GM18498 (cell line): ENCODE measurements around the gene TCF21.
"Not testable (repeated sequence)": the region's sequence is repeated elsewhere in the genome, so short reads cannot be mapped to it uniquely, and the experiment has no call there.

ENCODE experiments used
- ATAC-seq: cut with Tn5 transposase; IDR thresholded peaks from one replicate; pipeline ENCODE4 v1.9.1; 2021; ENCODE audit warnings: mild to moderate bottlenecking, moderate library complexity; ENCODE audit not compliant: unreplicated experiment

The TCF21 gene

DNA sequence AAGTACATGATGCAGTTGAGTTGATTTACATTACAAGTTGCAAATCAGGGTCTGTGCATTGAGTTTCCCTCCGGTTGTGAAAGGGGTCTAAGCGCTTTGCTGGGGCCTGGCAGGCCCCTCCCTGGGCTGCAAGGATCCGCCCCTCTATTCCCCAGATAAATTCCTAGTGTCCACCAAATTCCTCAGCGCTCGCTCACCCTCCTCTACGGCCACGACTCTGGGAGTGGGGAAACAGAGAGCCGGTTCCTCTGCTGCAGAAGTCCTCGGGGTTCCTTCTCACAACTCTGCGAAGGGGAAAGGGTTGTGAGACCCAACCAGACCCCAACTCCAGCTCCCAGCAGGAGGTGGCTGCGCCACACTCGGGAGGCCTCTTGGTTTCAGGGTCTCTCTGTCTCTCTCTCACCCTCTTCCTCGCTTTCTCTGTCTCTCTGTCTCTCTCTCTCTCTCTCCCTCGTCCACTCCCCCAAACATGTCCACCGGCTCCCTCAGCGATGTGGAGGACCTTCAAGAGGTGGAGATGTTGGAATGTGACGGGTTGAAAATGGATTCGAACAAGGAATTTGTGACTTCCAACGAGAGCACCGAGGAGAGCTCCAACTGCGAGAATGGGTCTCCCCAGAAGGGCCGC is at the start of gene TCF21:
Gene TCF21 (plus strand): TSS at position 185 of the 628 bp plus-strand sequence. CDS start 285 bp downstream, at position 470.
- ATAC-seq = no peak

DNA sequence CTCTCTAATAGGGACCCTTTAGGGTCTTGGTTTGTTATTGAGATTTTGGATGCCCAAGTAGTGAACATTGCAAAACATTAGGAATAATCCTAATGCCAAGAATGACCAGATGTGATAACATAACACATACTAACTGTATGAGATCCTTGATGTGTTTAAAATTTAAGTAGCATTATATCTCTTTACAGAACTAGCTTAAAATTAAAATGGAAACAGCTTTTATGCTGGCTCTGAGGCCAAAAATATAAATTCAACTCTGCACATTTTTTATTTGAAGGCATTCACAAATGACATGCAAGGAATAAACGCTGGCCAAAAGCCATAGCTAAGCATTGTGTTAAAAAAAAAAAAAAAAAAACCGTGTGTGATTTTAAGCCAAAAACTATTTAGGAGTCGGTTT is 47.7 kb upstream of the TCF21 start:
- ATAC-seq = no peak

DNA sequence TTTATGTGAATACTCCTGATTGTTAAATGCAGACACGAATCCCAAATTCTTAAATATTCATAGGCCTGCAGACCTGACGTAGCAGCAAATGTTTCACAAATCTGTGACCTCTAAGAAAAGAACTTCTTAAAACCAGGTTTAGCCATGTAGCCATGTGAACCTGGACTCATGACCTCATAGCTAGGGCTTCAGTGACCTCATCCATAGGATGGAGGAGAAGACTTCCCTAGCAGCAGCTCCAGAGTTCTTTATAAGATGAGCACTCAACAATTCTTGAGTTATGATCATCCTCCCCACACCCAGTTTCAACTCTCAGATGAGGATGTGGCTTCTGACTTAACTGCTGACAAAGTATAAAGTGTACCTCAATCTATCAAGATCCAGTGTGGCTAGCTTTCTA is 45.8 kb upstream of the TCF21 start:
- no peak for ATAC-seq

DNA sequence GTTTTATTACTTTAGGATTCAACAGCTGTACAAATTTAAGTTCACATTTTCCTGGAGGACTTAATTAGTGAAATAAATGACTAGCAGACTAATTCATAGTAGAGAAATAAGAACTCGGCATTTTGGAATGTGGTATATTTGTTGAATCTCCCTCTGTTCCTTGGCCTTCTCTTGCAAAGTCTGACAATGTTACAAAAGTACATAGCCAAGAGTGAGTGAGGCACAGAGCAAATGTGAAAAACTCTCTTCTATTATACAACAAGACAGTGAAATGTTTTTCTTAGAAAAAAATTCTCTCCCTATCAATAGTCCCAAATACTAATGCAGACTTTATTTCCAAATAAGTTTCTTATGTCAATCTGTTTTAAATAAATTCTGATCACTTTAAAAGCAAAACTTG is 44.2 kb upstream of the TCF21 start:
- no peak for ATAC-seq

DNA sequence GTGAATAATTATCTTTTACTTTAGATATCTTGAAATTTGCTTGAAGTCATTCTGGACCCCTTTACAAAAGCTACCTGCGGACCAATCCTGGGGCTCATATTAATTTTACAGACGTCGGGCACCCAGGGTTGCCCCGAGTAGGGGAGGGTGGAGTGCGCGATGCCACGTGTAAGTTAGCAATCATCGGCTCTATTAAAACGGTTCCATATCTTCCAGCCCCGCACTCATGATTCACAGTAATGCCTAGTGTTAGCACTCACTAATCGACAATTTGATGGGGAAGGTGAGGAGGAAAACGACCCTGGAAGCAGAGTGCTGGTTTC is 34.9 kb upstream of the TCF21 start:
- no peak for ATAC-seq

DNA sequence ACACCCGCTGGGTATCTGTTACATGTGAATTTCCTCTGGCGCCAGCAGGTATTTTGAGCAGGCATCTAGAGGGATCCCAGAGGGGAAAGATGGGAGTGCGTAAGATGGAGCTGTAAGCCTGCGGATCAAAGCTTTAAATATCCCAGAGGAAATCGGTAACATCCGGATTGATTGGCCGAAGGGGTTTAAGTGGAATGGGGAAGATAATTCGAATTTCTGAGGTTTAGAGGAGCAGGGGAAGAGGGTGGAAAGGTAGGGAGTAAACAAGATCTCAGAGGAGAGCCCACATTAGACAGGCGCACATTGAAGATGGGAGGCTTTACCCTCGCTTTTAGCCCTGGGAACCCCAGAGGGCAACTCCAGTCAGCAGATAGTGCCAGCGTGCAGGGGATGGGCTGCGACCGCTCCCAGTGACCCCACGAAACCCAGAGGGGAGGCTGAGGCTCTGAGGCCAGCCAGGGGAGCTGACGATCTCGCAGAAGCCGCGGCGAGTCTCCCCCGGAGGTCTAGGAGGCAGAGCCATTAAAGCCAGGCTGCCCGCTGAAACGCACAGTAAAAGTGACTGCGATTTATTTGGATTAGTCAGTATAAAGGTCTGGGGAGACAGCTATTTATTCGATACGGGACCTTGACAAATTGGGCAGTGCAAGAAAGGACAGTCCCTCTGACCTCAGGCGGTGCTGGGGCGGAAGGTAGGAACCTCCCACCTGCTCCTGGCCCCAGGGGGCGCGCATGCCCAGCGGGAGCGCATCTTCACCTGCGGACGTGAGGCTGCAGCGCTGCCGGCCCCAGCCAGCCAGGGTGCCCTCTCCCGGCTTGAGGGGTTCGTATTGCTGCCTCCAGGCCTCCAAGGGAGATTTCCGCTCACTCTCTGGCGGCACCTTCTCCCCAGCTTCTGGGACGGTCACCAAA is 34.3 kb upstream of the TCF21 start:
- no peak for ATAC-seq

DNA sequence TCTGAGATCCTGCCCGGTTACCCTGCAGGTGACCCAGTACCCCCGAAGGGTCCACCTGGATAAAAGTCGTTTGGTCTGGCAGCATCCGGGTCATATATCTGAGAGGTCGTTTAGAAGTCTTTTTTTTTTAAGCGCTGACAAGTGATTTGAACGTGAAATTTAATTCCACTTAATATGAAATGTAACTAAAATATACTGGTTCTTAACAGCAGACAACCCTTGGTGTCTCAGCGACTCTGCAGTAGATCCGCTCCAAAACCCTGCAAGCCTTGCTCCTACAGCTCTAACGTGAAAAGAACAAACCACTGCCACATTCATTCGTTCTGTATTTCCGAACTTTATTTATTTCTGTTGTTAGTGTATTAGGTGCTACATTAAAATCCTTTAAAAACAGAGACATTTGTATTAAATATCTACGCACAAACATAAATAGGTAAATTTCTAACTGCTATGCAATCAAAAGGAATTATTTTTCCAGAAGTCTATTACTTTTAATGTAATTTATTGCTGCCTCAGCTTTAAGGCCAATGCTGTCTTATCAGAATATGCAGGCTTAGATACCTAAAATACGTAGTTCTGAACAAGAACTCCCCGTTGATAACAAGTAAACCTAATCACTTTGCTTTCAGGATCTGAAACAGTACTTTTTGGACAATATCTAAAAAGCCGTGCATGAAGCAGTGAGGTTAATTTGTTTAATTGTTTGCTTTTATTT is 33.5 kb upstream of the TCF21 start:
- ATAC-seq = no peak

DNA sequence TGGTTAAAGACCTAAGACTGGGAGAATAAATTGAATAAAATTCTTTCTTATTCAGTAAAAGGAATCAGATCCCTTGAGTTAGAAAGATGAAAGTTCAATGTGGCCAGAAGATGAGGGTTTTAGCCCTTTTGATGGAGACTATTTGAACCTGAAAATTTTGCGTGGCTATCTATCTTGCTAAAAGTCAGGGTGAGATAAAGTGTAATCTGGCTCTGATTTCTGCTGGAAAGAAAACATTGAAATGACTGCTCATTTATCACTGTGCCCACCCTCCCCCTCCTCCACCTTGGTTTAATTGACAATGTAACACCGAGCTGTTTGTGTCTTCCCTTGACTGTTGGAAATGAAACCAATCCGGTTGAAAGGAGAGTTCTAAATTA is 32.9 kb upstream of the TCF21 start:
- ATAC-seq = no peak

DNA sequence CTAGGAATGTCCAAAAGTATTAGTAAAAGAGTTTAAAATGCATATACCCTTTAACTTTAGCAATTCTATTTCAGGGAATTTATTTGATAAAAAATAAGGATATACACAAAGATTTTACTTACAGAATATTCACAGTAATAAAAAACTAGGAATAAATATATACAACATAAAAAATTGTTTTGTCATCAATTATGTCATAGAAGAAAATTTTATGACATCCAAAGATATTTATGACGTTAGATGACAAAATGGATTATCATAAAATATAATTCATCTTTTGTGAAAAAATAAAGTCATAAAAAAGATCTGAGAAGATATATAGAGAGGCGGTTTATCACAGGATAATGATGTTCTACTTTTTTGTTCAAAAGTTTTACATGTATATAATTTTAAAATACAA is 32.0 kb upstream of the TCF21 start:
- ATAC-seq = no peak

DNA sequence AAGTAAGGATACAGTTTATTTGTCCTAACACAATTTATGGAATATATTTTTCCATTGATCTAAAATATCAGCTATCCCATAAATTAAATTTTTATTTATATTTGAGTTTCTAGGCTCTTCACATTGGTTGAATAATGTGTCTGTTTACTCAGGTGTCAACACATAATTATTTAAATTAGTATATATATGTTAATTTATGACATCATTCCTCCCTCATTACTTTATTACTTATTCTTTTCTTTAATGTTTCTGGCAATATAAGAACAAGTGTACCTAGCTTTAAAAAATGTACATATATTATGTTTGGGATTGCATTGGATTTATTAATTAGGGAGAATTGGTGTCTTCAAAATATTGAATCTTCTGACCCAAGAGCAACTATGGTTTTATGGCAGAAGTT is 31.2 kb upstream of the TCF21 start:
- no peak for ATAC-seq

DNA sequence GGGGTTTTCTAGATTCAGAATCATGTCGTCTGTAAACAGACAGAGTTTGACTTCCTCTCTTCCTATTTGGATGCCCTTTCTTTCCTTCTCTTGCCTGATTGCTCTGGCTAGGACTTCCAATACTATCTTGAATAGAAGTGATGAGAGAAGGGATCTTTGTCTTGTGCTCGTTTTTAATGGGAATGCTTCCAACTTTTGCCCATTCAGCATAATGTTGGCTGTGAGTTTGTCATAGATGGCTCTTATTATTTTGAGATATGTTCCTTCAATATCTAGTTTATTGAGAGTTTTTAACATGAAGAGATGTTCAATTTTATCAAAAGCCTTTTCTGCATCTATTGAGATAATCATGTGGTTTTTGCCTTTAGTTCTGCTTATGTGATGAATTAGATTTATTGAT is 27.6 kb upstream of the TCF21 start:
- ATAC-seq = not testable (repeated sequence)

DNA sequence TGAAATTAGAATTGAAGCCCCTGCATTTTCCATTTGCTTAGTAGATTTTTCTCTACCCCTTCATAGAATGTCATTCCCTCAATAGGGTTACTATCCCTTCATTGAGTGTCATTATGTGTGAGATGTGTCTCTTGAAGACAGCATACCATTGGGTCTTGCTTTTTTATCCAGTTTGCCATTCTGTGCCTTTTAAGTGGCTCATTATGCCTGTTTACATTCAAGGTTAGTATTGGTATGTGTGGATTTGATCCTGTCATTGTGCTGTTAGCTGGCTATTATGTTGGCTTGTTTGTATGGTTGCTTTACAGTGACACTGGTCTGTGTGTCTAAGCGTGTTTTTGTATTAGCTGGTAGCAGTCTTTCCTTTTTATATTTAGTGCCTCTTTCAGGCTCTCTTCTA is 25.7 kb upstream of the TCF21 start:
- ATAC-seq = no peak

DNA sequence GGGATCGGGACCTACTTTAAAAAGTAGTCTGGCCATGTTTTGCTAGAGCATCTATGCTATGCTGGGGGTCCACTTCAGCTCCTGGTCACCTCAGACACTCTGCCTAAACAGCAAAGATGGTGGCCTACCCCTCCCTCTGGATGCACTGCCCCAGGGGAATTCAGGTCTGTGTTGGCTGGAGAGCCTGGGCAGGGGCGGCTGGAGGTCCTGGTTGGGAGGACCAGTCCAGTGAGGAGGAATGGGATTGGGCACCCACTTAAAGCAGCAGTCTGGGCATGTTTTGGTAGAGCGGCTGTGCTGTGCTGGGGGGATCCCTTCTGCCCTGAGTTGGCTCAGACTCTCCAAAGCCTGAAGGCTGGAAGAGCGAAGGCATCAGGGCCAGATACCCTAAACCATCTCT is 23.2 kb upstream of the TCF21 start:
- ATAC-seq = no peak

DNA sequence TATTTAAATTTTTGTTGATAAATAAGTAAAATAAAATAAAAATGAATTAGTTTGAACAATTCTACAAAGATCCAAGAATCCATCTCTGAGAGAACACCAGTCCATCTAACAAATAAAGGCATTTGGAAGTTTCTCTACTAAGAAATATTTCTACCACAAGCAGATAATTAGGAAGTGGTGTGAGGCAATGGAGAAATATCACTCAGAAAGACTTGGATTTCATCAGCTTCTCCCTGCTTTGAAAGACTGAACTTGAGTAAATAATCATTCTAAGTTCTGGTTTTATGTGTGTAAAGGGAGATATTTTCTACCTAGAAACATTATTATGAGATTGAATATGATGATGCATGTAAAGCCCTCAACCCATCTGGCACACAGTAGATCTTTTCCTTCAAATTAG is 17.8 kb upstream of the TCF21 start:
- ATAC-seq = no peak

DNA sequence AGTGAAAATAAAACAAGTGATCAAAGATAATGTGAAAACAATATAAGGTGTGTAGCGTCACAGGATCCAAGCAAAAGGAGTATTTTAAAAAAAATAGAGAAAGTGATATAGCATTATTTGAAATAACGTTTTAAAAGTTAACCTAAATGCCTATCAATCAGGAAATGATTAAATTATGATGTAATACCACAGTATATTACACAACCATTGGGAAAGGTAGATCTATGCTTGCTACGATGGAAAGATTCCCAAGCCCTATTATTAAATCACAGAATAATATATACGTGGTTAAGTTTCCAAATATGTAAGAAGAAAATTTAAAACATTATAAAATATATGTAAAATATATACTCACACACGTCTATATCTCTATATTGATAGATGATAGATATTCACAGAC is 15.4 kb upstream of the TCF21 start:
- no peak for ATAC-seq

DNA sequence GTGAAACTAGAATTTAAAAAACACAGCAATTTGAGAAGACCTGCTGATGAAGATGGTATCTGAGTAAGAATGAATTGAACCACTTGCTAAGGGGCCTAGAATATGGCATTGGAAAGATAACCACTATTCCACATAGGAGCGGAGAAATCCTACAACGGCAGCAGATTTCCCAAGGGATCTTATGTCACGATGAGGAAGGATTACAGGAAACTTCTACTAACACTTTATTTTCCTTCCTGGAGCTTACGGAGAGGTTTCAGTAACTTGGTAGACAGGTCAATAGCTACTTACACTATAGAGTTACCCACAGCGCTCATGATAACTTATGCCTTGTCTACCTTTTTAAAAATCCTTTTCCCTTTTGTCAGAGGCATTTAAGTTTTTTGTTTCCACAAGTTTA is 11.8 kb upstream of the TCF21 start:
- no peak for ATAC-seq

DNA sequence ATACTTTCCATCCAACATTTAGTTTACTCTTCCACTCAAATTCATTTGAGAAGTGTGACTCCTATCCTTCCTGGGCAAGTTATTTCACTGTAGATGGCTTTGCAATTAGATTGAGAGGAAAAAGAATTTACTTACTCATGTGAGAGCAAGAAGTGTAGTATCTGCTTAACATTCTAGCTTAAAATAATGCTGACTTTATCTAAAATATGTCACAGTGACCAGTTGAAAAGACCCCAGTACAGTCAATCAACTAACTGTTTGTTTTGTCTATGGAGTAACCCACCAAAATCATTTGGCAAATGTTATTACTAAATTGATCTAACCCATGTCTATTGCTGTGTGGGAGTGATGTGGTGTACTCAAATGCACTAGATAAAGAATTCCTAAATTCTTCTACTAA is 8.9 kb upstream of the TCF21 start:
- no peak for ATAC-seq

DNA sequence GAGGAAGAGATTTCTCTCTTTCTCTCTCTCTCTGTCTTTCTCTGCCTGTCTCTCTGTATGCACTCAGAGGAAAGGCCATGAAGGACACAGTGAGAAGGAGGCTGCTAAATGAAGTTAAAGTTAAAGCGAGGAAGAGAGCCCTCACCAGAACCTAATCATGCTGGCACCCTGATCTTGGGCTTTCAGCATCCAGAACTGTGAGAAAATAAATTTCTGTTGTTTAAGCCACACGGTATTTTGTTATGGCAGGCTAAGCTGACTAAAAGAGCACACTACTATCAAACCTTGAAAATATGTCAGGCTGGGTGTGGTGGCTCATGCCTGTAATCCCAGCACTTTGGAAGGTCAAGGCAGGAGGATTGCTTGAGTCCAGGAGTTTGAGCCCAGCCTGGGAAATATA is 8.0 kb upstream of the TCF21 start:
- ATAC-seq = no peak

DNA sequence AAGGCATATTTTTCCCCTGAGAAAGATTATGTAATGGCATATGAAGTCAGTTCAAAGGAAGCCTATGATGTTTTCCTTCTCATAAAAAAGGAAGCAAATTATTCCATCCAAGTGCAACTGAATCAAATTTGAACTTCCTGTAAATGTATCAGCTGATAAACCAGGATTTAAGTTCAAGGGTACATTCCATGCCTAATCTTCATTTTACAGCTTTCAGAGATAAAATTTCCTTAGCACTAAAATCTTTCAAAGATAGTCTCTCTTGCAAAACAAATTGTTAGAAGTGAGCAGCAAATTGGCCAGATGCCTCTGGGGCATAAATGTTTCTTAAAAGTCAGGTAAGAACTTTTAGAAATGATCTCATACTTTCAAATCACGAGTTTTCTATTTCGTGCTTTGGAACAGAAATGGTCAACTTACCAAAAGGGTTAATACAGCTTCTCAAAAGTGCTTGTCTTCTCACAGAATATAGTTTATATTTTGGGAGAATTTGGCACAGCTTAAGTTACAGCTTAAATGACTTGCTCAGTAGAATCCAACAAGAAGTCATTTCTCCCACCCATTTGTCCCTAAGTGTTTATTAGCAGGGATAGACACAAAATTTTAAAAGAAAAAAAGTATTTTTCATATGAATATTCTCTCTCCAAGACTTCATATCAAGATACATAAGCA is 2.7 kb upstream of the TCF21 start:
- ATAC-seq = no peak

DNA sequence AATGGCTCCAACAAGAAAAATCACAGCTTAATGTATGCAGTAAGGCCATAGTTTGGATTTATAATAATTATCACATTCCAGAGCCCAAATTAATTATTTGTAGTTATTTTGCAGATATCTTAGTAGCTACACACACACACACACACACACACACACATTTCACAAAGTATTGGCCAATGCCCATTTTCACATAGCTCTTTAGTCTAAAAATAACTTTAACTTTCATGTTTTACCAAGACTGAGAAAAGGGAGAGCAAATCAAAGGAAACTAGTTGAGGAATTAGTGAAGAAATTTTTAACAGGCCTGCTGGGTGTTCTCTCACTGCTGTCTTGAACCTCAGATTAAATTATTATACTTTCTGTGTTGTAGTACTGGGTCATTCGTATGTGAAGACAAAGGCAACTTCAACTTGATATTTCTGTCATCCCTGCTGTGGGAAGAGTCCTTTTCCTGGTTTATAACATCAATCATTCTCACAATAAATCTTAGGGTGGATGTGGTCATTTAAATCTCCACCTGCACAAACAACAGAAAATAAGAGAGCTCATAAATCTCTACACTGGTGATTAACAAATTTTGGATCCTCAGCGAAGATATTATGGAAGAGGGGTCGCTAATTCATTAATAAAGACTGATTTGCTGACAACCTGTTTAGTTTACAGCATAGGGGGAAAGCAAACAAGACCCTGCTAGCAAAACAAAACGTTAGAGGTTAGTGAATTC is 1.6 kb upstream of the TCF21 start:
- no peak for ATAC-seq

DNA sequence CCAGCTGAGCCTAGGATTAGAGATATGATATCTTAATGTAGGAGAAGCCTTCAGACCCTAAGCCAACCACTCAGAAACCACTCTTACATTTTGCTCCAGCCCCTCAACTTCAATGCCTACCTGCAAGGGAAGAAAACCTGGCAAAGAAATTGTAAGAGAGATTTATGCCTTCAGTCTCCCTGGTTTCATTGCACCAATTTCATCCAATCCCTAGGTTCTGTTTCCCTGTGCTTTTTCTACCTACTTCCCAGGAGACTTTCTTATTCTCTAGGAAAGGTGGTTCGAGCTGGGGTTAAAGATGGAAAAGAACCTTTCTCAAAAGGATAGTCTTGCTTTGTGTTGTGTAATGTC is 1.1 kb upstream of the TCF21 start:
- no peak for ATAC-seq
